ENCODE measurements around the gene TBC1D30.
"Not testable (repeated sequence)": the region's sequence is repeated elsewhere in the genome, so short reads cannot be mapped to it uniquely, and the experiment has no call there.

Gene TBC1D30

DNA sequence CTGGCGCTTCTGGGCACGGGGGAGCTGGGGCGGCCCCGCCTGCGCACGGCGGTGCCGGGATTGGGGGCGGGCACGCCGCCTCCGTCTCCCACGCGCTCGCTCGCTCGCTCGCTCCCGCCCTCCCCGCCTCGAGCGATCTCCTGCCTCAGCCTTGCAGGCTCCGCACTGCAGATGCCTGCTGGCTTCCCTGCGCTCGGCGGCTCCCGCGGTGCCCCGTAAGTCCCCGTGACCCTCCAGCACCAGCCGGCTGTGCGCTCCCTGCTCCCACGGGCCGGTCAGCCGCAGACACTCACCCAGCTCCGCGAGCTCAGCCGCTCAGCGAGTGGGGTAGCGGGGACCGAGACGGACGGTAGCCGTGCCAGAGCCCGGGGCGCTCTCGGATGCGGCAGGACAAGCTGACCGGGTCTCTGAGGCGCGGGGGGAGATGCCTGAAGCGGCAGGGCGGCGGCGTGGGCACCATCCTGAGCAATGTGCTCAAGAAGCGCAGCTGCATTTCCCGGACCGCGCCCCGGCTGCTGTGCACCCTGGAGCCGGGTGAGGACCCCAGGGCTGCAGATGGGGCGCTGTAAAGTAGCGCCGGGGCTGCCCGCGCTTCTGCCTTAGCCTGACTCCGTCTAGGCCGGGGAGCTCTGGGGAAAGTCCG, at the start of gene TBC1D30:
Gene TBC1D30, plus strand, starts transcription at position 148 of the 643 bp plus-strand sequence. Its CDS starts 233 bp downstream, at position 381.
- no peak for DNase-seq (ENCODE audit: low read depth)

DNA sequence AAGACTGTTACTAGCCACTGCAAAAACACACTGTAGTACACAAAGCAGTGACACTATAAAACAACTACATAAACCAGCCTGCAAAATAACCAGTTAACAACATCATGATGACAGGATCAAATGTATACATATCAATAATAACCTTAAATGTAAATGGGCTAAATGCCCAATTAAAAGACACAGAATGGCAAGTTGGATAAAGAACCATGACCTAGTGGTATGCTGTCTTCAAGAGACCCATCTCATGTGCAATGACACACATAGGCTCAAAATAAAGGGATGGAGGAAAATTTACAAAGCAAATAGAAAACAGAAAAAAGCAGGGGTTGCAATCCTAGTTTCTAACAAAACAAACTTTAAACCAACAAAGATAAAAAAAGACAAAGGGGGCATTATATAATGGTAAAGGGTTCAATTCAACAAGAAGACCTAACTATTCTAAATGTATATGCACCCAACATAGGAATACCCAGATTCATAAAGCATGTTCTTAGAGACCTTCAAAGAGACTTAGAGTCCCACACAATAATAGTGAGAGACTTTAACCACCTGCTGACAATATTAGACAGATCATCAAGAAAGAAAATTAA, 49.2 kb upstream of the TBC1D30 start:
- not testable (repeated sequence) for DNase-seq (ENCODE audit: low read depth)

- DNase-seq (ENCODE audit: low read depth): no peak
Observed at GRCh38 chr12:64779354-64779974, 45.0 kb upstream of the TBC1D30 start.

- DNase-seq (ENCODE audit: low read depth): no peak
Observed at GRCh38 chr12:64780132-64780530, 44.3 kb upstream of the TBC1D30 start.

GRCh38 chr12:64780531-64781279, 43.7 kb upstream of the TBC1D30 start:
- no peak for DNase-seq (ENCODE audit: low read depth)

GRCh38 chr12:64781280-64782190, 42.9 kb upstream of the TBC1D30 start:
- DNase-seq (ENCODE audit: low read depth): no peak

DNA sequence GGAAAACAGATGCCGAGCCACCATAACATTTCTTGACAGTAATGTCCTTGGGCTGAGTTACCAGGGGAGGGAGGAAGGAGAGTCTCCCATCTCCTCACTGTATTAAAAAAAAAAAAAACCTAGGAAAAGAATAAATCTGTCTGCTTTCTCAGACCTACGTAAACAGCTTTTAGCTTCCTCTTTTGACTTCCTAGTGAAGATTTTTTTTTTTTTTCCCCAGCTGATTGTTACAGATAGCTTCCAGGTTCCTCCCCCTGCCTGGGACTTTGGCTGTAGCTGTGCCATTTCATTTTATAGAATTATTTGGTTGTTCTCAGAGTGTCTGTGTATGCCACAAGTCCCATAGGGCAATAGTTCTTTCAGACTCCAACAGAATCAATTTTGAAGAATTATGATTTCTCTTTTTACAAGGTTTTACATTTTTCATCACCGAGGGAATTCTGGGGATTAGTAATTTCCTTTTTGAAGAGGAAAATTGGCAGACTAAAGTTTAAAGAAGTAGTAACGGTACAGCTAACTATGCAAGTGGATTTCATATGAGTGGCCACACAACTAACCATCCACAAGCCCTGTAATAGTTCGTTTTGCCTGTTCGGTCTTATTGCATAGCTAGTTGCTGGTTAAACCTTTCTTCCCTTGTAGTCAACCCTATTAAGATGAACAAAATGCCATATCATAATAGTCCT, 42.1 kb upstream of the TBC1D30 start:
- DNase-seq (ENCODE audit: low read depth): no peak

DNA sequence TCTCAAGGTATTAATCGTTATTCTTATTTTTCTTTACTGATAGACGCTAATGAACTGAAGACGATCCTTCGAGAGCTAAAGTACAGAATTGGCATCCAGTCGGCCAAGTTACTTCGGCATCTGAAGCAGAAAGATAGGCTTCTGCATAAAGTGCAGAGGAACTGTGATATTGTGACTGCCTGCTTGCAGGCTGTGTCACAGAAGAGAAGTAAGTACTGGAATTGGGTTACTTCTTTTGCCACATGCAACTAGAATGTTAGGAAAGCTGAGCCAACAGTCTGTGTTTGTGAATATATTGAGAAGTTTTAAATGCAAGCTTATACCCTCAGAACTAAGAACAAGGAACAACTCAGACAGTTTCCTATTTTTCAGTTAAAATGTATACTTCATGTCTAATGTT, 38.6 kb upstream of the TBC1D30 start:
- DNase-seq (ENCODE audit: low read depth): no peak

- no peak for DNase-seq (ENCODE audit: low read depth)
Observed at GRCh38 chr12:64790166-64790565, 34.3 kb upstream of the TBC1D30 start.

- DNase-seq (ENCODE audit: low read depth): no peak
Observed at GRCh38 chr12:64791036-64791435, 33.4 kb upstream of the TBC1D30 start.

DNA sequence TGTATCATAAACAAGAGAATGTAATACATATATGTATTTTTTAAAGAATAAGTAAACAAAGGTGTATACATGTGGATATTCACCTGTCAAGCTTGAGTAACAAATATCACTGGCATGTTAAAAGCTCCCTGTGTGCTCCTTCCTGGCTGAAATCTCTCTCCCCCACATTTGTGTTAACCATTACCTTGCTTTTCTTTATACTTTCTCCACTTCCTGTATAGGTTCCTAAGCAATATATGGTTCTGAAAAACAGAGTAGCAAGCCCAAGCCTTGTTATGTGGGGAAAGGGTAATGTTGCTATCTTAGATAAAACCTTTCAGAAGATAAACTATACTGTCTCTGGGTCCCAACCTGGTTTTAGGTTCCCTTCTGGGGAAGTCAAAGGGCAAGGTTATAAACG, 32.3 kb upstream of the TBC1D30 start:
- DNase-seq (ENCODE audit: low read depth): no peak

DNA sequence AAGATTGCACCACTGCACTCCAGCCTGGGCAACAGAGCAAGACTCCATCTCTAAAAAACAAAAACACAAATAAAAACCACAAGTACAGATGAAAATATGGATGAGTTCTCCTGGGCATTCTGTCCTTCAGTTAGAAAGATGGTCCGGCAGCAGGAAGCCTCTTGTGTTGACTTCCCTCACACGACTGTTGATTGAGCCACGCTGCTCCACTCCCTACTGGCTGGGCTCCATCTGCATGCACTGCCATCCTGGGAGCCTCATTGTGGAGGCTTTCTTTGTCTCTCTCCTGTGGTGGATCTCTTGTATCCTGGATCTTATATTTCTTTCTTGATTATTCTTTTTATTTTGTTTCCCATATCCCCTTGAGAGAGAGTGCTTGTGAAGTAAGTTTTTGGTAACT, 30.8 kb upstream of the TBC1D30 start:
- DNase-seq (ENCODE audit: low read depth): no peak

DNA sequence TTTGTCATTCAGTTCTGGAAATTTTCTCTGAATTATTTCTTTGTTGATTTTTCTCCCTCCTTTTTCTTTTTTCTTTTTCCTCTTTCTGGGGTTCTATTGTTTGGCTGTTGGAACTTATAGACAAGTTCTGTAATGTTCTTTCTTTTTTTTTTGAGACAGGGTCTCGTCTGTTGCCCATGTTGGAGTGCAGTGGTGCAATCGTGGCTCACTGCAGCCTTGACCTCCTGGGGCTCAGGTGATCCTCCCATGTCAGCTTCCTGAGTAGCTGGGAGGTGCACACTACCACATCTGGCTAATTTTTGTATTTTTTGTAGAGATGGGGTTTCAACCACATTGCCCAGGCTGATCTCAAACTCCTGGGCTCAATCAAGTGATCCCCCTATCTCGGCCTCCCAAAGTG, 30.1 kb upstream of the TBC1D30 start:
- no peak for DNase-seq (ENCODE audit: low read depth)

GRCh38 chr12:64796205-64796845, 28.1 kb upstream of the TBC1D30 start:
- peak; percentile 36 for DNase-seq (ENCODE audit: low read depth)

- no peak for DNase-seq (ENCODE audit: low read depth)
Observed at GRCh38 chr12:64797156-64797555, 27.3 kb upstream of the TBC1D30 start.

DNA sequence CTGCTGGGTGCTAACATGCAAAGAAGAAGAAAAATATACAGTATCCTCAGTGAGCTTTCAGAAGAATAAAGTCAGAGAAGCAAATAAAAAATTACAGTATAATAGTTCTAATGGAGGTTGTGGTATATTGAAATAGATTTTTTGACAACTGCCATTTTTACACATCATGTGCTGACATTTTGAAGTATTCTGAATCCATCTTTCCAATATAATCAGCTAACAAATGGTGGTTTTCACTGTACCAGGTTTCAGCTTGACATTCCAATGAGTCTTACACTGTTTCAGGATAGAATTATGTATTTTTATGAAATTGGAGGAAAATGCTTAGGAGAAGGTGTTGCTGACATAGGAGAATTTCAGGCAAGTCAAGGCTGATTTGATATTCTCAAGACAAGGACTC, 26.3 kb upstream of the TBC1D30 start:
- no peak for DNase-seq (ENCODE audit: low read depth)

DNA sequence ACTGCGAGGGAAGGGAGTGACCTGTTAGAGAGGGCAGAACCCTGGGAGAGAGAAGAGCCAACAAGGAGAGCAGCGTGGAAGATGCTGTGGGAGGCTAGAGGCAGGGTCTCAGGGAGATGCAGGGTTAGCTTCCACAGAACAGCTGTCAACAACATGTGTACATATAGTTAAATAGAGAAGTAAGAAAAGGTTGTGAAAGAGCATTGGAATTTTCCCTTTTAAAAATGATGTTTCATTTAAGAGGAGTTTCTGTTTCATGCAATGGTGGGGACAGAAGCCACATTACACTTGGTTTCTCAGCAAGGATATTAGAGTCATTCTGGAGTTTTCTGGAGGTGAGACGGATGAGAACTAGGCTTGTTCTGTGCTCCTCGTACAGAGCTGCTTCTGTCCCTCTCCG, 23.8 kb upstream of the TBC1D30 start:
- DNase-seq (ENCODE audit: low read depth): no peak

GRCh38 chr12:64801381-64801780, 23.1 kb upstream of the TBC1D30 start:
- DNase-seq (ENCODE audit: low read depth): no peak

DNA sequence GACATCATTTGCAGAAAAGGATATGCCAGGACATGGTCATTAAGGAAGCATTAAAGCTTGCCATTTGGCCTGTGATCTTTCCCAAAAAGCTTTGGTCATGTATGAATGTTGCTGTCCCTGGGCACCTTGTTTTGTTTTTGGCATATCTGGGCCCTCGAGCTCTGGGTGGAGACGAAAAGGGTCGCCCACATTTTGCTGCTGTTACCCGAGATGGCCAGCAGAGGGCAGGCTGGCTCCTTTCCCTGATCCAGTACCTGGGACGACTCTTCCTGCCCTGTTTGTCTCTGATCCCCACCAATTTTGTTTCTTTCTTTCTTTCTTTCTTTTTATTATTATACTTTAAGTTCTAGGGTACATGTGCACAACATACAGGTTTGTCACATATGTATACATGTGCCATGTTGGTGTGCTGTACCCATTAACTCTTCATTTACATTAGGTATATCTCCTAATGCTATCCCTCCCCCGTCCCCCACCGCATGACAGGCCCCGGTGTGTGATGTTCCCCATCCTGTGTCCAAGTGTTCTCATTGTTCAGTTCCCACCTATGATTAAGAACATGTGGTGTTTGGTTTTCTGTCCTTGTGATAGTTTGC, 22.2 kb upstream of the TBC1D30 start:
- DNase-seq (ENCODE audit: low read depth): peak; percentile 28

GRCh38 chr12:64806173-64806572, 18.3 kb upstream of the TBC1D30 start:
- no peak for DNase-seq (ENCODE audit: low read depth)

Data from stimulated activated CD8-positive, alpha-beta memory T cell treated with anti-CD3 and anti-CD28 coated beads, Interleukin-12 subunit alpha, Interleukin-12 subunit beta, amount 100 ng/mL, for 1 hour (primary cell).